HG03439 (cell line): ENCODE results near the gene LGR6.
"Not testable (repeated sequence)": the region's sequence is repeated elsewhere in the genome, so short reads cannot be mapped to it uniquely, and the experiment has no call there.

Source experiments
- ATAC-seq: cut with Tn5 transposase; IDR thresholded peaks from one replicate; pipeline ENCODE4 v1.9.1; 2021; ENCODE audit warnings: mild to moderate bottlenecking, moderate library complexity; ENCODE audit not compliant: unreplicated experiment

Gene LGR6

DNA sequence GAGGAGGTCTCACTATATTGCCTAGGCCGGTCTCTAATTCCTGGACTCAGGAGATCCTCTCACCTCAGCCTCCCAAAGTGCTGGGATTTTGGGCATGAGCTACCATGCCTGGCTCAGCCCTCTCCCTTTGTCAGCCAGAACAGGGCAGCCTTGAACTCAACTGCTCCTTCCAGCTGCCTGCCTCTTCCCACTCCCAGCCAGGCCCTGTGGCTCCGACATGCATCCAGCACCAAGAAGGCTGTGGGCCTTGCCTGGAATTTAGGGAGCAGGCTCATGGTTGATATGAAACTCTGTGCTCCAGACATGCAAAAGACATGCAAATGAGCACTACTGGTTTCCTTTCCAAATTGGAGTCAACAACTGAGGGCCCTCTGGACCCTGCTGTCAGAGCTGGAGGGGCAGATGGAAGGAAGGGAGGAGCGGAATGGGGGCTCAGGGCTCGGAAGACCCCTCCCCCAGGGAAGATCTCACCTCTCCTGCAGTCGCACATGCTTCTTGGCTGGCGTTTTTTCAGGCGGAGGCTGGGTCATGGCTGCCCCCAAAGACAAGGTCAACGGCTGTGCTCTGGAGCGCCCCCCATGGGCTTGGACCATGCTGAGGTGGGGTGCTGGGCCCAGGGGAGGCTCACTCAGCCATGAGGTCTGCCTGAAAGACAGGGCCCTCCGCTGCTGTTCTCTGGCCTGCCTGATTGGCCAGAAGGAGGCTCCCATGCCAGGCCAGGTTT, 34.6 kb upstream of the LGR6 start:
- ATAC-seq: no peak

DNA sequence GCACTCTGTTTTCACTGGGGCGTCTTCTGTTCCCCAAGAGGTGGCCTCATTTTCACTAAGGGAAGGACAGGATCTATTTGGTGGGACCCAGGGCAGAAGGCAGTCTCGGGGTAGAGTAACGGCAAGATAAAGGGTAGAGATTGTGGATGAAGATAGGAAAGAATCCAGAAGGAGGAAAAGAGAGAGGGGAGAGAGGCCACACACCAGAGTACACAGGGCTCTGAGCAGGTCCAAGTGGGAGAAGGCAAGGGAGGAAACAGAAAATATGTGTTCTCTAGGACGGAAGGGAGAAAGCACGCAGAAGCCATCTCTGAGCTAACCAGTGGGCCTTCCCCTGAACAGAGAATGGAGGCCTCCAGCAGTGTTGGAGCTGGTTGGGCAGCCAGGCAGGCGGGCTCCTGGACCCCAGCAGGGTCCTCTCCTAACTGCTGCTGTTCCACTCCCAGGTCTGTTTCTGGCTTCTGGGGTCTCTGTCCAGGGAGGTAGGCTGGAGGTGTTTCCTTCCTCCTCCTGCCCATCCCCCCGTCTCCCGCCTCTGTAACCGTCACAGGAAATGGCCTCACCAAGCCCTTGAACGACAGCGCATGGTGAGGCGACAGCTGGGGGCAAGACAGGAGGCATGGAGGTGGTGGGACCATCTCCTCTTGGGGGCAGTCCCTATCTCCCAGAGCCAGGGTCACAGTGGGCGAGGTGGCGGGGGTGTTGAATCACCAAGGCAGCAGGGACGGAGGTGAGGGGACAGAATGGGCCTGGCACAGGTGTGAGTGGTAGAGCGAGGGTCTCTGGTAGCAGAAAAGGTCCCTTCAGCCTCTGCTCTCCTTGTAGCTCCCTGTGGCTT, 33.8 kb upstream of the LGR6 start:
- peak; percentile 27 for ATAC-seq

DNA sequence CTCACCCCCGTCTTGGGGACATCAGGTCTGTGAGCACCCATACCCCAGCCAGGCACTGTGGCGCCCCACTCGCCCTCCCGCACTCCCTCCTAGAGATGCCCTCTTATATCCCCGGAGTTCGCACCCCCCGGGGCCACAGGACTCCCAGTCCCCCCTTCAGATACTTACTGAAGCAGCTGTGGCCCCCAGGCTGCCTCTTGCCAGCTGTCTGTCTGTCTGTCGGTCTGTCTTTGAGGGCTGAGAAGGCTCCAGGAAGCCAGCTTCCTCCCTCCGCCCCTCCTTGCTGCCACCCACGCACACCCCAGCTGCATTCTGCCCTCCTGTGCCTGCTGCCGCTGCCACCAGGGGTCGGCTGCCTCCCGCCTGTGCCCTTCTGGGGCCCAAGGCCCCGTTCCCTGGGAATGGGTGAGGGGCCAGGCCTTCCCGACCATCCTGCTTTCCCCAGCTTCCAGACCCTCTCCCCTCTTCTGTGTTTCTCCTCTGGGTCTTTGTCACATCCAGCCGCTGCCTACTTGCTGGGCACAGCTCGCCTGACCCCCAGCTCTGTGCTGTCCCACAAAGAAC, 33.1 kb upstream of the LGR6 start, which contains the start of gene PTPN7:
TSS of gene PTPN7 (minus strand) at position 226 of the 564 bp plus-strand sequence. CDS start 1,200 bp downstream, outside the sequence.
- ATAC-seq: peak; percentile 70

DNA sequence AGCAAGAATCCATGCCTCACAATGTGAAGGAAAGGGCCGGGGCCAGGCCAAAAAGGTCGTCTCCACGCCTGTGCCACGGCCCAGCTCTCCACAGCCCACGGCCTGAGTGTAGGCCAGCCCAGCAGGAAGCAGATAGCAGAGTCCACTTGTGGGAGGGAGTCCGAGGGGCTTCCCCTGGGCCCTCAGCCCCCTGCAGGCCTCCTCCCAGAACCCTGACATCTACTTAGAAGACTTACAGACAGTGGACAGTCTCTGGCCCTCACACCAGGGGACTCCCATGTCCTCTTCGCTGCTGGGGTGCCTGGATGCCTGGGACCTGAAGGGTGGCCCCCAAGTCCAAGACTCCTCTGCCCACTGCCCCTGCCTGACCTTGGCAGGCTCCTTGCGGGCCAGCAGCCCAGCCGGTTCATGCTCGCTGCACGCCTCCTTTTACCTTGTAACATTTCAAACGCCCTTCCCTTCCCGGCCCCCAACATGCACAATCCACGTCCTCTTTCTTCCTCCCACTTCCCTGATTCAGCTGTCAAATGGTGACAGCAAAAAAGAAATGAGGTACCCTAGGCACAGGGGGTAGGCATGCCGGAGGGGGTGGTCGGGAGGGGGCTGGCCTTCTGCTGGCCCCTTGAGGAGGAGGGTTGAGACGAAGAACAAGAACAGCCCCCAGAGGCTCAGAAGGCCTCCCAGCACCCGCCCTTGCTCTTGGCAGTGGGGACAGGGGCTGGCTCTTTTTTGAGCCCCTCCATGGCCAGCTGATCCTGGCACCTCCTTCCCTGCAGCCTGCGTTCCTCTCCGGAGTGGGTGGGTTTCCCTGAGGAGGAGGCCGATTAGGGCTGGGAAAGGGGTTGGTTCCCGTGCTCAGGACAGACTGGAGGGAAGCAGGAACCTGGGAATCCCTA, 32.2 kb upstream of the LGR6 start:
- no peak for ATAC-seq

DNA sequence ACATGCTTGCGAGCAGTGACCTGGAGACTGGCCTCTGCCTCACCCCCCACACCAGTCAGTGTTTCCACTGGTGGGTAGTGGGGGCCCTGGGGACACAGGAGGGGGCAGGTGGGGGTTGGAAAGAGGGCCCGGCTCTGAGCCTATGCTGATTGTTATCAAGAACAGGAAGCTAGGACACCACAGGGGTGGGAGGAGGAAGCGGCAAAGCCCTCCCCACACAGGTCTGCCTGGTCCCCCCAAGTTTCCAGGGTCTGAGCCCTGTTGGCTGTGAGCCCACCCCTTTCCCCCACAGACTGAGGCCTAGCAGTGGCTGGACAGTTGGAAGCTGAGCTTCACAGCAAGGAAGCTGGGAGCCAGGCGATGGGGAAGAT, 31.6 kb upstream of the LGR6 start:
- ATAC-seq: no peak

DNA sequence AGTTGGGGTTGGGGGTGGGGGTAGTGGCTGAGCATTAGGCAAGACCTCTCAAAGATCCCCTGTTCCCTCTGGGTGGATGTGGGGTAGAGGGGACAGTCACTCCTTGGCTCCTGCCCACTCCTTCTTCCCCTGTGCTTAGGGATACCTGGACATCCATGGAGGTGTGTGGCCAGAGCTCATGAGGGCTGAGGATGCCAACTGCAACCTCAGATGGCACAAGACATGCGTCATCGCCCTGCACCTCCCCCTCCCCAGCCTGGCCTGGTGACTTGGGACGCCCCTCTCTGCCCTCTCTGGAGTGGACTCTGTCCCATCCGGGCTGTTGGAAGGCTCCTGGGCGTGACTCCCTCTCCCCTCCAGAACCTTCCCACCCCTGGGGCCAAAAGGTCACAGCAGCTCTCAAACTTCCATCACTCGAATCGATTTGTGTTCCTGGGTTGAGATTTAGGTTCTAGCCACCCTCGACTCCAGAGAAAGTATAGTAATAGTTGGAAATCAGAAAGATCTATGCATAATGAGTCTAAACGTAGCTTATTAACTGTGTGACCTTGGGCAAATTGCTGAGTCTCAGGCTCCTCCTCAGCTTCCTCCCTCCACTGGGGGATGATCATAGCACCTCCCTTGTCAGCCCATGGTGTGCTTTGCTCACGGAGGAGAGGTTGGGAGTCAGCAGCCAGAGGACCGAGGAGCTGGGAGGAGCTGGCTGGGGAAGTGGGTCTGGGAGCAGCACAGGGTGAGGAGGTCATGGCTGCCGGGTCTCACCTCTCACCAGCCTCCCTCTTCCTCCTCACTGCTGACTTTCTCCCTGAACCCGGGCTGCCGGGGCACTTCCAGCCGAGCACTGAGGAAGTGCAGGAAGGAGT, 30.9 kb upstream of the LGR6 start:
- no peak for ATAC-seq

DNA sequence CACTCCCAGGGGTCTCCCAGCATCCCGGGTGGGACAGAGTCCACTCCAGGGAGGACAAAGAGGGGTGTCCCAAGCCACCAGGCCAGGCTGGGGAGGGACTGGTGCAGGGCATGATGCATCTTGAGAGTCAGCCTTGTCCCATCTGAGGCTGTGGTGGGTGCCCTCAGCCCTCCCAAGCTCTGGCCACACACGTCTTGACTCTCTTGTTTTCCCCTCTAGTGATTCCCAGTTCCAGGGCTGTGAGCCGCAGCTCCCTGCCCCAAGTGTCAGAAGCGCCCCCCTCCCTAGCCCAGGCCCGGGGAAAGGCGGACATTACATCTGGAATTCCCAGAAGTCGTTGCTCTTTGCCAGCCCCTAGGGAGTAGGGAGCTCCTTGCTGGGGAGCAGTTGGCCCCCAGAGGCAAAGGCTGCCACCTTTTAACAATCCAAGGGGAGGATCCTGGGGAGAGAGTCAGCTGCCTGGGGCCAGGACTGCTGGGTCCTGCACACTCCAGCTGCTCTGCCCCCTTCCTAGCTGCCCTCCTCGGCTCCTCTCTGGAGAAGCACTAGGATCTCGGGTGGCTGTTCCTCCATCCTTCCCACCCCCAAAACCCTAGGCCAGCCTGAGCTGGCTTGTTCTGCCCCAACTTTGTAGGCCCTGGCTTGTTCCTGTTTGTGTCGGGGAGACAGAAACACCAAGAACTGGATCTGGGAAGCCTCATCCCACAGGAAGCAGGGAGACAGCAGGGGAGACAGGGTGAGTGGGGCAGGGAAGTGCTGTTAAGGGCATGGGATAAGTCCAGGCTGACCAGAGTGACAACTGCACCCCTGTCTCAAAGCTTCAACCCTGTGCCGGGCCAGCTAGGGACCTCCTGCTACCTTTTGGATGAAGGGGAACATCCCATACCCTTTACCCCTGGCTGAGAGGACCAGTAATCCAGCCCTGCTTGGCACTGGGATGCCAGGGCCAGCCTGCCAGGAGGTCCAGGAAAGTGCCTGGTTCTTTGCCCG, 30.0 kb upstream of the LGR6 start:
- no peak for ATAC-seq

DNA sequence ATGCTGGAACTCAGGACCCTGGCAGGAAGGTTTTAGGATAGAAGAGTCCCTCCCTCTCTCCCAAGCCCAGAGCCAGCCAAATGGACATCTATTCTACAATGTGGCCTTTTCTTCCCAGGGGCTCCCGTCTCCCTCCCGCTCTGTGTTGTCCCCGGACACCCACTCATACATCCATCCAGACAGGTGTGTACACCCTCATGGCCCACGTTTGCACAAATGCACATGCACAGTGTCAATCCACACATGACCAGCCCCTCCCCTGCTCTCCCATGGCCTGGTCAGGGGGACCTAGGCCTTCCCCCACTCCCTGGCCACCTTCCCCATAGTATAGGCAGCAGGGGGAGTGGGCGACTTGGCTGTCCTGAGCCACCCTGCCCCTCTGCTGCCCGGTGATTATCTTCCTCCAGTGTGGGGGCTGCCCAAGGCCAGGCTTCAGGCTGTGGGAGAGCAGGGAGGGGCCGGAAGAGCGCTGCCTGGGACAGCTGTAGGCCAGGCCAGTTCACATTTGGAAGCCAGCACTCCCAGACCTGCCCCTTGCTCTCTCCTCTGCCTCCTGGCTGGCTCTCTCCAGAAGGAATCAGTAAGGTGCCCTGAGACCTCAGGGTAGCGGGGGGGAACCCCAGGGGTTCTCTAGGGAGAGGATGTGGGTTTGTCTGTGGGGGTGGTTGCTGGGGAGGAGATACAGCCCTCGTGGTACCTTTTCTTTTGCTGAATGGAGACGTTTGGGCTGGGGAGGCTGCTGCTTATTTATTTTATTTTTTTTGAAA, 29.1 kb upstream of the LGR6 start:
- no peak for ATAC-seq

DNA sequence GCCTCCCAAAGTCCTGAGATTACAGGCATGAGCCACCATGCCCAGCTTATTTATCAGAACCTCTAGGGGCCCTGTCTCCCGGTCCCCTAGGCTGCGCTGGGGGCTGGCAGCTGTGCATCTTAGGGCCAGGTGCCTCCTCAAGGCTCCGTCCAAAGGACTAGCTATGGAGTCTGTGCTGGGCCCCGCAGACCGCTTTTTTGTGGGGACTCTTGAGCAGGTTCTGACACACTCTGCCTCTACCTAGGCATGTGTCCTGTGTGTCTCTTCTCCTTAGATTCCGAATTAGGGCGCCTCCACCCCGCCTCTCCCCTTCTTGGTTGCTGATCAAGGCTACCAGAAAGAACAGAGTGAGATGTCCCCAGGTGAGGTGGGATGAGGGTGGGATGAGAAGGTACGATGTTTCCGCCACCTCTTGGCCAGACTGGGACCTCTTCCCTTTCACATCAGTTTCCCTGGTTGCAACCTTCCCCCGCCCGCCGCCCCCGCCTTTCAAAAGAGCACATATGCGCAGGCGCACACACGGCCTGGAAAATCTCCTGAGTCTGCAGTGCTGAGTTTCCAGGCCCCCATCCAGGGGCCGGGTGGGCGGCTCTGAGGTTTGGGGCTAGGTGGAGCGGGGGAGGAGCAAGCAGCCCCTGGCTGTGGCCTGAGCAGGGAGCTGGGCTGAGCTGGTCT, 28.2 kb upstream of the LGR6 start:
- ATAC-seq: no peak

DNA sequence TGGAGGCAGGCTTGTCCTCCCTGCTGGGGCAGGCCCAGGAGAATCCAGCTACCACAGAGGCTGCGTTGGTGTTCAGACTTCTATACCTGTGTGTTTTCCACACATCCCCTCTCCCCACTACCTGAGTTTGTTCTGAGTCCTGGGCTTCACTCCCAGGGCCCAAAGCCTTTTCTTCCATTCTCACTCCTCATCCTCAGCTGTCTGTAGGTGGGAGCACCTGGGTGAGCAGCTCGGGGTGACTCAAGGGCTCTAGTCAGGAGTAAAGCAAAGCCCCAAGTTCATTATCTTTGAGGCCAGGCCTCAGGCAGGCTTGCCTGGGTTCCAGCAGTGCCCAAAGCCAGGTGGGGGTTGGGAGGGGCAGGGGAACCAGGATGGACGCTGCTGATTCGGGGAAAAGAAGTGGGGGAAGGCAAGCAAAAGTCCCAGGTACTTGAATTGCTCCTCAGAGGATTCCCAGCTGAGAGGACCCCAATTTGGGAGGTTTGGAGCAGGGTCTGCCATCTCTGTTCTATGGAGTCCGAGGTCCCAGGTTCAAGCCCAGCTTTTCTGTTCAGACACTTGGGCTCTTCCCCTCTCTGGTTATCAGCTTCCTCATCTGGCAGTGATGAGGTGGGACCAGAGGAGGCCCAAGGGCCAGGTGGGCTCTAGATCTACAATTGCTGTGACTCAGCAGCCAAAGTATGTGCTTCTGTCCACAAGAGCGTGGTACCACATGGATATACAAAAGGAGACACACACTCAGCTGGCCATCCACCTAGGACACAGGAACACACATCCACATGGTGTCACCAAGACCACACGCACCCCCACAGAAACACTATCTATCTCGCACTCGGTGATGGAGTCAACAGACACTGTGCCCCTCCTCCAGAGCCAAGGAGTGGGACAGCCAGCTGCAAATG, 27.4 kb upstream of the LGR6 start:
- ATAC-seq: no peak

DNA sequence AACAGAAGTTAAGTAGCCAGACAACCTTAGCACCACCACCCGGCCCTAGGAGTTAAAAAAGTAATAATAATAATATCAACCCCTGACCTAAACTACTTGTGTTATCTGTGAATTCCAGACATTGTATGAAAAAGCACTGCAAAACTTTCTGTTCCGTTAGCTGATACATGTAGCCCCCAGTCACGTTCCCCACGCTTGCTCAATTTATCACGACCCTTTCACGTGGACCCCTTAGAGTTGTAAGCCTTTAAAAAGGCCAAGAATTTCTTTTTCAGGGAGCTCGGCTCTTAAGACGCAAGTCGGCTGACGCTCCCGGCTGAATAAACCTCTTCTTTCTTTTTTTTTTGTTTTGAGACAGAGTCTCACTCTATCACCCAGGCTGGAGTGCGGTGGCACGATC, 26.5 kb upstream of the LGR6 start:
- ATAC-seq: not testable (repeated sequence)

DNA sequence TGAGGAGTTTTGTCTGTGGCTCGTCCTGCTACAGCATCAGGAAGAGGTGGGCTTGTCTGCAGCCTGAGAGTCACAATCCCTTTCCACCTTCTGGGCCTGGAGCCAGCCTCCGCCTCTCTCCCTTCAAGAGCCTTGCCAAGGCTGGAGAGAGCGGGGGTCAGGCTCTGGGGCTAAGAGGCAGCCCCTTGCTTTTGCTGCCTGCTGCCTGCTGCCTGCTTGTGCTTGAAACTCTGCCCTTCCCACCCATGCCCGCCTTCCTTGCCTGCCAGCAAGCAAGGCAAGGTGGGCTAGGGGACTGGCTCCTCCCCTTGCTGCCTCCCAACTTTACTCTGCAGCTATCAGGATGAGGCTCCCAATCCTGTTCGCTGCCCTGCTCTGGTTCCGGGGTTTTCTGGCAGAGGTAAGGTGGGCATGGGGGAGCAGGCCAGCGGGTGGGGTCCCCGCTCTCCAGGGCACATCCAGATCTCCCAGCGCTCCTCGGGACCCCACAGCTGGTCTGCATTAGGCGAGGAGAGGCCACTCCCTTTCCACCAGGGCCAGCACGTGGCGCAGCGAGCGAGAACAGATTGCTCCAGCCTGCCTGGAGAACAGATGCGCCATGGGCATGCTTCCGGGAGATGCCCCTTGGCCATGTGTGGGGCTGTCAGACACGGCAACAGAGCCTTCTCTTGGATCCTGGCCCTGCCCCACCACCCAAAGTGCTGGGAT, 25.7 kb upstream of the LGR6 start:
- ATAC-seq: no peak

DNA sequence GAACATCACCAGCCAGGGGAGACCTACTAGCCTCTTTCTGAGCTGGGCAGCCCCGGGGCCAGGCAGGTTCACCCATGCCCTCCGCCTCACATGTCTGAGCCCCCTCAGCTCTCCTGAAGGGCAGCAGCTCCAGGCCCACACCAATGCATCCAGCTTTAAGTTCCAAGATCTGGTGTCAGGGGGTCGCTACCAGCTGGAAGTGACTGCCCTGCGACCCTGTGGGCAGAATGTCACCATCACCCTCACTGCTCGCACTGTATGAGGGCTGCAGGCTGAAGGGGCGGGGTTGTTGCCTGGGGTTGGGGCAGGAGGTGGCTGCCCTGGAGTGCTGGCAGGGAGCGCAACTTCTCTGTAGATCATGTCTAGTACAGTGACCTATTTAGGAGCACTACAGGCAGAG, 24.7 kb upstream of the LGR6 start:
- no peak for ATAC-seq

DNA sequence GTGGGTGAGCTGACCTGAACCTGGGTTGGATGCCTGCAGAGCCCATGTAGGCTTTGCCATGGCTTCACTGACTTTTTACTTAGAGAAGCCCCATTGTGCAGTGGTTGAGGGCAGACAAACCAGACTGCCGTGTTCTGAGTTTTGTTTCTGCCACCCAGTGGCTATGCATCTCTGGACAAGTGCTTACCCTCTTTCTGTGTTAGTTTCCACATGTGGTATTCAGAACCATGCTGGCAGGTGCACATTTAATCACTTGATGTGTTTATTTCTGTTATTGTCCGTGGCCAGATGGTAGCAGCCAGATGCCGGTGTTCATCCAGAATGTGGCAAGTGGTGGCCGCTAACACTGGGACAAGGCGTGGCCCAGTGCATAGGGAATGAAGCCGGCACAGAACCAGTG, 22.9 kb upstream of the LGR6 start:
- ATAC-seq: no peak

DNA sequence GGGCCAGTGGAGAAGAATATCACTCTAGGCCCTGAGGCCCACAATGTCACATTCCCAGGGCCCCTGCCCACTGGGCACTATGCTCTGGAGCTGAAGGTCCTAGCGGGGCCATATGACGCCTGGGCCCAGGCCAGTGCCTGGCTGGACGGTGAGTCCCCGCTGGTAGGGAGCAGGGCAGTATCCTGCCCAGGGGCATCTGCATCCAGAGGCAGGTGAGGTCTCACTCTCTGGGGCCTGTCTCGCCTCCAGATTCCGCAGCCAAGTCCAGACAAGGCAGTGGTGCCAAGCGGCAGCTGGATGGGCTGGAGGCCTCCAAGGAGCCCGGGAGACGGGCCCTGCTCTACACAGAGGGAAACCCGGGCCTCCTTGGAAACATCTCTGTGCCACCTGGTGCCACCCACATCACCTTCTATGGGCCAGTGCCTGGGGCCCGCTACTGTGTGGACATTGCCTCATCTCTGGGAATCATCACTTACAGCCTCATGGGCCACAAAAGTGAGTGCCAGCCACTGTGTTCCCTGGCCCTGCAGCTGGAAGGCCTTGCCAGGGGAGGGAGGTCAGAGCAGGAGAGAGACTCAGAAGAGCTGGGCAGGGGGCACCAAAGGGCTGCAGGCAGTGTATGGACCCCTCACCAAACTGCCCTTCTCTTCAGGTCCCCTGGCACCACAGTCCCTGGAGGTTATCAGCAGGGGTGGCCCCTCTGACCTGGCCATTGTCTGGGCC, 22.1 kb upstream of the LGR6 start:
- no peak for ATAC-seq
